Right cardiac atrium (tissue), 5 donors: ENCODE results near the gene SAC3D1. TPM values are rescaled to one million over a fixed set of nuclear protein-coding genes. Genes with fewer than 3 reads are reported as not detected.

Experiments
- ATAC-seq, 2 donors: fragments of 200-7000 bp; cut with Tn5 transposase; one replicate each; pipeline versions ENCODE4 v1.8.0 to v1.9.1; 2020; ENCODE audit warnings: moderate library complexity in 2 of 2, mild to moderate bottlenecking in 1 of 2
- DNase-seq, 3 donors: peaks; one replicate each; pipeline ENCODE4 v3.0.0-alpha.2; 2020
- H3K27ac ChIP-seq: one replicate; pipeline ENCODE4 v1.5.1; 2013; ENCODE audit warnings: mild to moderate bottlenecking, low read length, control low read depth, moderate library complexity
- H3K27me3 ChIP-seq: one replicate; pipeline ENCODE4 v1.6.1; 2013; ENCODE audit not compliant: control insufficient read depth, insufficient read depth
- H3K4me1 ChIP-seq: one replicate; pipeline ENCODE4 v1.6.1; 2013; ENCODE audit warnings: low read length; ENCODE audit not compliant: control insufficient read depth, insufficient read depth
- H3K4me3 ChIP-seq: one replicate; pipeline ENCODE4 v1.5.1; 2013; ENCODE audit warnings: low read length, control low read depth
- H3K9me3 ChIP-seq: one replicate; pipeline ENCODE4 v1.6.1; 2013; ENCODE audit warnings: low read length; ENCODE audit not compliant: control insufficient read depth
- WGBS: extraction: QIAGEN DNeasy Blood & Tissue Kit; methylation state at CpG from one replicate; pipeline ENCODE4 v1.1.7; 2013; 5-methylcytosine and 5-hydroxymethylcytosine counted together
- intact Hi-C, 4 donors: fragments of 100-400 bp; cut with DNase I; formaldehyde crosslinking; loops; one replicate each; pipeline versions ENCODE4 v1.11.0 to v1.14.0; 2022 to 2023
- microRNA-seq, 2 donors: library from miRNA; unstranded; fragments of <30 nt; microRNA quantifications; one replicate each; pipeline ENCODE4 v1.2.0, GENCODE V29; 2020 to 2021
- polyA plus RNA-seq: library from polyadenylated mRNA; stranded (reverse); fragments of 200-250 nt; gene quantifications from one replicate; pipeline ENCODE4 v1.2.3, GENCODE V29; 2013
- total RNA-seq, 4 donors: library from RNA; stranded (reverse); fragmentation: NEBNext Ultra II Directional; extraction: Animal tissue kit (Norgen Biotek cat#: 25700); gene quantifications; one replicate each; pipeline ENCODE4 v1.2.1, GENCODE V29; 2021
- donor health status: healthy with polysubstance abuse.
- donor health status: DM: no; HTN: yes; CAD: no.
- donor health status: DM: no; HTN: no; CAD: no.
- donor health status: DM: no; HTN: yes; CAD: no; lungs with severe emphysema.
- donor health status: DM: yes; HTN: yes; CAD: no.

The SAC3D1 gene
- total and polyA plus RNA-seq, 5 donors, result 4.2 to 7.7 (median 6.4) TPM

- 94% methylated on average over 4 of the region's 4 CpGs for WGBS
- Histone ChIP-seq H3K27ac (no peak overlapping the region), H3K9me3 (no peaks in the 10 kb centered on the region), H3K4me1 (peaks cover 2% of the 10 kb centered on the region), H3K27me3 (no peaks in the 10 kb centered on the region), H3K4me3 (no peak overlapping the region)
- DNase-seq, result peak in 2 of 3 donors; percentile 2 to 9
- intact Hi-C loops, result loop anchor here in 1 of 4 donors (10.0 kb wide), 1 partner anchor 75 kb away; the partner anchor contains the start of gene ARL2
- no peak for ATAC-seq
Measured at GRCh38 chr11:65089621-65090020, 48.6 kb downstream of the SAC3D1 start.

- 97% methylated on average over 4 of the region's 4 CpGs for WGBS
- ATAC-seq (no peak), DNase-seq (no peak)
- Histone ChIP-seq H3K4me3 (no peak overlapping the region), H3K9me3 (no peaks in the 10 kb centered on the region), H3K4me1 (no peaks in the 10 kb centered on the region), H3K27me3 (no peaks in the 10 kb centered on the region), H3K27ac (no peak overlapping the region)
- intact Hi-C loops, result no loop called here
Measured at GRCh38 chr11:65090628-65091027, 49.6 kb downstream of the SAC3D1 start.

Small RNA genes lying within 50 kb of the gene (microRNA-seq; reads per million reads assigned to microRNA genes)
- 0.42 to 0.54 reads per million in 2 donors for gene MIR6879

Other genes starting within 250 kb of the SAC3D1 start
- 10 to 100 TPM in 3 of 4 donors, 1 to 10 TPM in 1; 8.7 to 11.7 (median 11.0) TPM for gene MAP4K2, start 238.0 kb upstream of the SAC3D1 start, total RNA-seq
- gene MAP4K2, start 238.0 kb upstream of the SAC3D1 start, polyA plus RNA-seq, result 11.0 TPM
- gene MEN1, start 230.7 kb upstream of the SAC3D1 start, total RNA-seq, result 10 to 100 TPM in 2 of 4 donors, 1 to 10 TPM in 2; 9.6 to 11.7 (median 10.1) TPM
- gene MEN1, start 230.7 kb upstream of the SAC3D1 start, polyA plus RNA-seq, result 10.1 TPM
- 1 to 10 TPM in 1 of 4 donors, under 1 TPM in 3; 0.39 to 2.3 (median 0.78) TPM for gene CDC42BPG, start 196.6 kb upstream of the SAC3D1 start, total RNA-seq
- 0.36 TPM for gene CDC42BPG, start 196.6 kb upstream of the SAC3D1 start, polyA plus RNA-seq
- 10 to 100 TPM; 23.4 to 35.3 (median 31.4) TPM for gene EHD1, start 162.6 kb upstream of the SAC3D1 start, total RNA-seq
- gene EHD1, start 162.6 kb upstream of the SAC3D1 start, polyA plus RNA-seq, result 20.8 TPM
- 10 to 100 TPM; 13.3 to 17.9 (median 15.3) TPM for gene ATG2A, start 124.0 kb upstream of the SAC3D1 start, total RNA-seq
- 13.6 TPM for gene ATG2A, start 124.0 kb upstream of the SAC3D1 start, polyA plus RNA-seq
- 10 to 100 TPM; 21.7 to 28.0 (median 24.6) TPM for gene PPP2R5B, start 116.5 kb upstream of the SAC3D1 start, total RNA-seq
- 28.9 TPM for gene PPP2R5B, start 116.5 kb upstream of the SAC3D1 start, polyA plus RNA-seq
- not detected for gene GPHA2, start 105.3 kb upstream of the SAC3D1 start, total RNA-seq
- not detected for gene GPHA2, start 105.3 kb upstream of the SAC3D1 start, polyA plus RNA-seq
- gene MAJIN, start 69.1 kb upstream of the SAC3D1 start, total RNA-seq, result not detected
- gene MAJIN, start 69.1 kb upstream of the SAC3D1 start, polyA plus RNA-seq, result not detected
- 1 to 10 TPM; 1.4 to 3.5 (median 1.7) TPM for gene BATF2, start 44.2 kb upstream of the SAC3D1 start, total RNA-seq
- 1.3 TPM for gene BATF2, start 44.2 kb upstream of the SAC3D1 start, polyA plus RNA-seq
- gene ARL2, start 27.1 kb upstream of the SAC3D1 start, total RNA-seq, result 100 to 1,000 TPM; 117 to 144 (median 130) TPM
- gene ARL2, start 27.1 kb upstream of the SAC3D1 start, polyA plus RNA-seq, result 179 TPM
- 10 to 100 TPM; 14.3 to 25.2 (median 19.9) TPM for gene SNX15, start 13.8 kb upstream of the SAC3D1 start, total RNA-seq
- 16.7 TPM for gene SNX15, start 13.8 kb upstream of the SAC3D1 start, polyA plus RNA-seq
- gene NAALADL1, start 17.3 kb downstream of the SAC3D1 start, total RNA-seq, result 1 to 10 TPM; 8.1 to 9.8 (median 8.8) TPM
- 7.1 TPM for gene NAALADL1, start 17.3 kb downstream of the SAC3D1 start, polyA plus RNA-seq
- 1 to 10 TPM in 2 of 4 donors, under 1 TPM in 2; 0.22 to 1.6 (median 1.3) TPM for gene CDCA5, start 42.8 kb downstream of the SAC3D1 start, total RNA-seq
- 0.50 TPM for gene CDCA5, start 42.8 kb downstream of the SAC3D1 start, polyA plus RNA-seq
- gene ZFPL1, start 43.0 kb downstream of the SAC3D1 start, total RNA-seq, result 10 to 100 TPM; 25.6 to 27.3 (median 26.3) TPM
- 32.6 TPM for gene ZFPL1, start 43.0 kb downstream of the SAC3D1 start, polyA plus RNA-seq
- 10 to 100 TPM; 68.0 to 80.9 (median 79.1) TPM for gene VPS51, start 55.0 kb downstream of the SAC3D1 start, total RNA-seq
- gene VPS51, start 55.0 kb downstream of the SAC3D1 start, polyA plus RNA-seq, result 67.1 TPM
- 10 to 100 TPM; 45.7 to 91.5 (median 52.3) TPM for gene TM7SF2, start 70.7 kb downstream of the SAC3D1 start, total RNA-seq
- 63.5 TPM for gene TM7SF2, start 70.7 kb downstream of the SAC3D1 start, polyA plus RNA-seq
- gene ZNHIT2, start 76.5 kb downstream of the SAC3D1 start, total RNA-seq, result 1 to 10 TPM; 6.4 to 9.2 (median 7.8) TPM
- gene ZNHIT2, start 76.5 kb downstream of the SAC3D1 start, polyA plus RNA-seq, result 11.6 TPM
- gene FAU, start 80.9 kb downstream of the SAC3D1 start, total RNA-seq, result 100 to 1,000 TPM; 658 to 797 (median 721) TPM
- gene FAU, start 80.9 kb downstream of the SAC3D1 start, polyA plus RNA-seq, result 686 TPM
- 10 to 100 TPM; 31.1 to 37.7 (median 34.1) TPM for gene MRPL49, start 81.1 kb downstream of the SAC3D1 start, total RNA-seq
- 24.8 TPM for gene MRPL49, start 81.1 kb downstream of the SAC3D1 start, polyA plus RNA-seq
- gene SYVN1, start 93.3 kb downstream of the SAC3D1 start, total RNA-seq, result 10 to 100 TPM; 28.5 to 40.7 (median 32.8) TPM
- 17.4 TPM for gene SYVN1, start 93.3 kb downstream of the SAC3D1 start, polyA plus RNA-seq
- not detected for gene SPDYC, start 129.0 kb downstream of the SAC3D1 start, total RNA-seq
- not detected for gene SPDYC, start 129.0 kb downstream of the SAC3D1 start, polyA plus RNA-seq
- 100 to 1,000 TPM in 2 of 4 donors, 10 to 100 TPM in 2; 95.7 to 102 (median 98.8) TPM for gene CAPN1, start 140.7 kb downstream of the SAC3D1 start, total RNA-seq
- gene CAPN1, start 140.7 kb downstream of the SAC3D1 start, polyA plus RNA-seq, result 74.4 TPM
- gene POLA2, start 220.8 kb downstream of the SAC3D1 start, total RNA-seq, result 10 to 100 TPM in 1 of 4 donors, 1 to 10 TPM in 3; 5.8 to 13.1 (median 7.5) TPM
- gene POLA2, start 220.8 kb downstream of the SAC3D1 start, polyA plus RNA-seq, result 5.7 TPM